H9 (cell line): ENCODE results near the gene FMNL3. TPM values are rescaled to one million over a fixed set of nuclear protein-coding genes. Genes with fewer than 3 reads are reported as not detected.

Experiments
- DNase-seq: peaks from one replicate; pipeline ENCODE4 v3.0.0-alpha.2; 2017
- H2AFZ ChIP-seq: one replicate; pipeline ENCODE4 v1.6.1; 2013; ENCODE audit warnings: mild to moderate bottlenecking, low read length, control low read depth, moderate library complexity
- H2AK5ac ChIP-seq: 2 replicates; pipeline ENCODE4 v1.6.1; 2013; ENCODE audit warnings: low read length, control low read depth, mixed read lengths; ENCODE audit not compliant: insufficient read length
- H2BK120ac ChIP-seq: one replicate; pipeline ENCODE4 v1.6.1; 2013; ENCODE audit warnings: low read depth, mild to moderate bottlenecking, low read length, control low read depth, inconsistent platforms; ENCODE audit not compliant: poor library complexity, severe bottlenecking
- H2BK12ac ChIP-seq: 2 replicates; pipeline ENCODE4 v1.6.1; 2013; ENCODE audit warnings: low read length, control low read depth, mixed read lengths, low read depth; ENCODE audit not compliant: insufficient read length
- H2BK15ac ChIP-seq: 2 replicates; pipeline ENCODE4 v1.6.1; 2013; ENCODE audit warnings: low read depth, low read length, control low read depth
- H2BK20ac ChIP-seq: one replicate; pipeline ENCODE4 v1.6.1; 2013; ENCODE audit warnings: low read depth, mild to moderate bottlenecking, low read length, control low read depth, inconsistent platforms; ENCODE audit not compliant: poor library complexity, severe bottlenecking
- H2BK5ac ChIP-seq: 2 replicates; pipeline ENCODE4 v1.6.1; 2013; ENCODE audit warnings: low read length, control low read depth, mixed read lengths; ENCODE audit not compliant: insufficient read length
- H3K14ac ChIP-seq: 2 replicates; pipeline ENCODE4 v1.6.1; 2013; ENCODE audit warnings: low read length, control low read depth; ENCODE audit not compliant: insufficient read depth
- H3K18ac ChIP-seq: 2 replicates; pipeline ENCODE4 v1.6.1; 2013; ENCODE audit warnings: low read depth, mild to moderate bottlenecking, mixed read lengths, low read length, control low read depth; ENCODE audit not compliant: insufficient read length
- H3K23ac ChIP-seq: 2 replicates; pipeline ENCODE4 v1.6.1; 2013; ENCODE audit warnings: low read length, control low read depth, mixed read lengths, low read depth; ENCODE audit not compliant: insufficient read length
- H3K23me2 ChIP-seq: 2 replicates; pipeline ENCODE4 v1.6.1; 2013; ENCODE audit warnings: low read depth, mild to moderate bottlenecking, mixed read lengths, low read length, control low read depth; ENCODE audit not compliant: insufficient read length, poor library complexity, severe bottlenecking
- H3K27ac ChIP-seq: 2 replicates; pipeline ENCODE4 v1.5.1; 2013; ENCODE audit warnings: low read length, control low read depth, mixed read lengths, low read depth; ENCODE audit not compliant: insufficient read length
- H3K27me3 ChIP-seq: 2 replicates; pipeline ENCODE4 v1.6.1; 2013; ENCODE audit warnings: low read length, control low read depth, inconsistent platforms; ENCODE audit not compliant: insufficient read depth
- H3K4ac ChIP-seq: 2 replicates; pipeline ENCODE4 v1.6.1; 2013; ENCODE audit warnings: low read depth, mild to moderate bottlenecking, control low read depth, inconsistent platforms, low read length, moderate library complexity
- H3K4me1 ChIP-seq: 2 replicates; pipeline ENCODE4 v1.6.1; 2013; ENCODE audit warnings: low read length, control low read depth, inconsistent platforms; ENCODE audit not compliant: insufficient read depth
- H3K4me2 ChIP-seq: 2 replicates; pipeline ENCODE4 v1.6.1; 2013; ENCODE audit warnings: low read length, control low read depth, mixed read lengths; ENCODE audit not compliant: insufficient read length, insufficient read depth
- H3K56ac ChIP-seq: 2 replicates; pipeline ENCODE4 v1.6.1; 2013; ENCODE audit warnings: low read depth, mild to moderate bottlenecking, mixed read lengths, low read length, control low read depth; ENCODE audit not compliant: insufficient read length
- H3K79me1 ChIP-seq: 2 replicates; pipeline ENCODE4 v1.6.1; 2013; ENCODE audit warnings: low read depth, mild to moderate bottlenecking, moderate library complexity, low read length, control low read depth, inconsistent platforms; ENCODE audit not compliant: insufficient read depth, poor library complexity, severe bottlenecking
- H3K79me2 ChIP-seq: 2 replicates; pipeline ENCODE4 v1.6.1; 2013; ENCODE audit warnings: low read length, control low read depth, inconsistent platforms; ENCODE audit not compliant: insufficient read depth
- H3K9ac ChIP-seq: 2 replicates; pipeline ENCODE4 v1.6.1; 2013; ENCODE audit warnings: low read length, control low read depth, mixed read lengths; ENCODE audit not compliant: insufficient read length; ENCODE audit errors: extremely low read depth
- H3K9me3 ChIP-seq: one replicate; pipeline ENCODE4 v1.6.1; 2013; ENCODE audit warnings: low read depth, low read length, inconsistent platforms; ENCODE audit not compliant: control insufficient read depth
- H3T11ph ChIP-seq: one replicate; pipeline ENCODE4 v1.6.1; 2013; ENCODE audit warnings: mild to moderate bottlenecking, low read length, control low read depth, inconsistent platforms
- H4K20me1 ChIP-seq: one replicate; pipeline ENCODE4 v1.6.1; 2013; ENCODE audit not compliant: control insufficient read depth, insufficient read length, insufficient read depth
- H4K5ac ChIP-seq: 2 replicates; pipeline ENCODE4 v1.6.1; 2013; ENCODE audit warnings: low read depth, mild to moderate bottlenecking, mixed read lengths, low read length, control low read depth; ENCODE audit not compliant: insufficient read length
- H4K8ac ChIP-seq: replicated peaks from 2 replicates; pipeline ENCODE4 v1.6.1; 2013; ENCODE audit warnings: low read length, control low read depth, mixed read lengths, low read depth; ENCODE audit not compliant: insufficient read length
- H4K91ac ChIP-seq: 2 replicates; pipeline ENCODE4 v1.6.1; 2013; ENCODE audit warnings: low read depth, mild to moderate bottlenecking, moderate library complexity, mixed read lengths, low read length, control low read depth; ENCODE audit not compliant: insufficient read length
- H3K27ac Mint-ChIP-seq, 3 experiments: 2 replicates in 2 of 3; 3 replicates in 1 of 3; pipeline ENCODE4 v1.8.0; 2020 to 2021; ENCODE audit warnings: mixed read lengths in 3 of 3, mild to moderate bottlenecking in 1 of 3, moderate library complexity in 1 of 3
- H3K27me3 Mint-ChIP-seq: 2 replicates; pipeline ENCODE4 v1.8.0; 2021; ENCODE audit warnings: low read depth, mild to moderate bottlenecking, moderate library complexity, mixed read lengths
- H3K36me3 Mint-ChIP-seq, 3 experiments: 2 replicates in 2 of 3; 3 replicates in 1 of 3; pipeline ENCODE4 v1.8.0; 2020 to 2021; ENCODE audit warnings: low read depth in 3 of 3, mixed read lengths in 3 of 3; ENCODE audit not compliant: insufficient read depth in 1 of 3
- H3K4me1 Mint-ChIP-seq, 2 experiments: 2 replicates each; pipeline ENCODE4 v1.8.0; 2020; ENCODE audit warnings: mixed read lengths in 2 of 2
- H3K4me3 Mint-ChIP-seq, 2 experiments: 2 replicates in 1 of 2; 3 replicates in 1 of 2; pipeline ENCODE4 v1.8.0; 2020 to 2021; ENCODE audit warnings: mild to moderate bottlenecking in 2 of 2, mixed read lengths in 2 of 2, moderate library complexity in 1 of 2
- H3K9me3 Mint-ChIP-seq, 2 experiments: 2 replicates in 1 of 2; 3 replicates in 1 of 2; pipeline ENCODE4 v1.8.0; 2020; ENCODE audit warnings: mild to moderate bottlenecking in 2 of 2, mixed read lengths in 2 of 2, moderate library complexity in 1 of 2
- WGBS: extraction: QIAGEN DNeasy Blood & Tissue Kit; methylation state at CpG from one replicate; pipeline ENCODE4 v1.1.7; 2013; ENCODE audit warnings: missing lambda C conversion rate, low lambda C conversion rate, mixed read lengths; ENCODE audit not compliant: insufficient read length; ENCODE audit errors: extremely low coverage; 5-methylcytosine and 5-hydroxymethylcytosine counted together
- total RNA-seq: library from RNA; stranded (reverse); gene quantifications from 2 replicates; pipeline ENCODE4 v1.2.1, GENCODE V29; 2021
- TF ChIP-seq, protein P1 (sequence below): fragments of 200-600 bp; sonication (generic); conservative IDR thresholded peaks from 3 replicates; pipeline ENCODE4 v1.8.0; 2021; ENCODE audit warnings: antibody characterized with exemption, mild to moderate bottlenecking

FMNL3 gene
- total RNA-seq, 1 experiment from 2014 or later, result 22.8 TPM

DNA sequence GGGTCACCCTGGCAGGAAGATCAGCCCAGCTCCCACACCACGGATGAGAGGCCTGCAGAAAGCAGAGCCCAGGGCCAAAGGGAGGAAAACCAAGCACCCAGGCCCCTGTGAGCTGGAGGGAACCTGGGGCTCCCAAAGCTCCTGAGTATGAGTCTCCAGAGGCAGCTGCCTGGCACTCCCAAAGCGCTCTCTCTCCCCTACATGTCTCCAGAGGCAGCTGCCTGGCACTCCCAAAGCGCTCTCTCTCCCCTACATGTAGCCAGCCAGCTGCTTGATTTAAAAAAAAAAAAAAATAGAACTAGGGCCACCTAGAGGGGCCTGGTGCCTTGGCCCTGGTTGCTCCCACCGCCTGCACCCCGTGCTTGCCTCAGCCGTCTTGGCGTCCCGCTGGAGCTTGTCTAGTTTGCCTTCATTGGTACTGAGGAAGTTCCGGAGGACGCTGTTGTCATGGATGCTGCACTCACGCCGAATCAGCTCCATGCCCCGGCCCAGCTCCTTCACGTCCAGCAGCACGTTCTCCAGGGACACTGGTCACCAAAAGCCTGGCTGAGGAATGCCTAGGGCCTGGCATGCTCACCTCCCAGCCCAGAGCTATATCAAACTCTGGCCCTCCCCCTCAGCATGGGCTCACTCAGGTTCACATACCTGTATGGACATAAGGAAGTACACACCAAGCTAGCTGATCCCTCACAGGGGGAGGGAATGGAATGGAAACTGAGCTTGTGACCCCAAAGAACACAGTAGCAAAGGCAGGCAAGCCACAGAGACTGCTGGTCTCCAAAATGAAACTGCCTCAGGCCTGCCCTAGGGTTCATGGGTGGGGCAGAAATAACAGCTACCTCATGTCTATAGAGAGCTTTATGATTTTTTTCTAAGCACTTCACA, 59.1 kb downstream of the FMNL3 start:
- no peak for DNase-seq
- Histone ChIP-seq H3K23ac (no peak overlapping the region), H3K9me3 (no peaks in the 10 kb centered on the region), H3K27me3 (no peaks in the 10 kb centered on the region), H4K5ac (no peak overlapping the region), H3K23me2 (no peaks in the 10 kb centered on the region), H4K8ac (no peak overlapping the region), H2BK15ac (no peak overlapping the region), H3K4me1 (no peaks in the 10 kb centered on the region), H2AK5ac (no peak overlapping the region), H3K4me2 (no peak overlapping the region), H3K27ac (no peak overlapping the region), H4K91ac (no peak overlapping the region), H3K79me2 (no peaks in the 10 kb centered on the region), H3K4ac (no peak overlapping the region), H3T11ph (no peak overlapping the region), H3K18ac (no peak overlapping the region), H3K56ac (no peak overlapping the region), H2BK5ac (no peak overlapping the region), H2BK12ac (no peak overlapping the region), H2AFZ (no peak overlapping the region), H3K79me1 (no peaks in the 10 kb centered on the region), H3K9ac (no peak overlapping the region), H2BK120ac (no peak overlapping the region), H3K14ac (no peak overlapping the region), H4K20me1 (no peaks in the 10 kb centered on the region), H2BK20ac (no peak overlapping the region)
- Mint-ChIP-seq H3K27me3 (no peaks in the 10 kb centered on the region), H3K9me3 (no peaks in the 10 kb centered on the region), H3K27ac (peak overlapping the region; percentile 76 to 91 (median 90); a peak in 6 of 7 replicates), H3K36me3 (peaks cover 42 to 86% (median 80%) of the 10 kb centered on the region in 3 experiments), H3K4me3 (peak overlapping the region in 1 of 2 experiments; percentile 38; a peak in 1 of 5 replicates), H3K4me1 (peaks cover 12 to 22% of the 10 kb centered on the region in 2 experiments)
- WGBS, result no CpG with 5 or more reads among the region's 15 CpGs
- TF ChIP-seq, protein P1, sequence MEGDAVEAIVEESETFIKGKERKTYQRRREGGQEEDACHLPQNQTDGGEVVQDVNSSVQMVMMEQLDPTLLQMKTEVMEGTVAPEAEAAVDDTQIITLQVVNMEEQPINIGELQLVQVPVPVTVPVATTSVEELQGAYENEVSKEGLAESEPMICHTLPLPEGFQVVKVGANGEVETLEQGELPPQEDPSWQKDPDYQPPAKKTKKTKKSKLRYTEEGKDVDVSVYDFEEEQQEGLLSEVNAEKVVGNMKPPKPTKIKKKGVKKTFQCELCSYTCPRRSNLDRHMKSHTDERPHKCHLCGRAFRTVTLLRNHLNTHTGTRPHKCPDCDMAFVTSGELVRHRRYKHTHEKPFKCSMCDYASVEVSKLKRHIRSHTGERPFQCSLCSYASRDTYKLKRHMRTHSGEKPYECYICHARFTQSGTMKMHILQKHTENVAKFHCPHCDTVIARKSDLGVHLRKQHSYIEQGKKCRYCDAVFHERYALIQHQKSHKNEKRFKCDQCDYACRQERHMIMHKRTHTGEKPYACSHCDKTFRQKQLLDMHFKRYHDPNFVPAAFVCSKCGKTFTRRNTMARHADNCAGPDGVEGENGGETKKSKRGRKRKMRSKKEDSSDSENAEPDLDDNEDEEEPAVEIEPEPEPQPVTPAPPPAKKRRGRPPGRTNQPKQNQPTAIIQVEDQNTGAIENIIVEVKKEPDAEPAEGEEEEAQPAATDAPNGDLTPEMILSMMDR, result no peak
